K562 (cell line): ENCODE data around the gene FUT2.

Experiments
- CAMTA2 ChIP-seq: fragments of 250-450 bp; sonication (Bioruptor Pico); conservative IDR thresholded peaks from 2 replicates; pipeline ENCODE4 v1.5.1; 2022
- CTCF ChIP-seq, 3 experiments: IDR thresholded peaks in 2 of 3; conservative IDR thresholded peaks in 1 of 3; 2 replicates each; pipeline ENCODE4 v1.5.1; 2011 to 2012; ENCODE audit warnings: low read length in 3 of 3, mild to moderate bottlenecking in 3 of 3, control low read depth in 2 of 3, improper control_type of control experiment in 1 of 3, inconsistent platforms in 1 of 3, low read depth in 1 of 3, mixed read lengths in 1 of 3, moderate library complexity in 1 of 3; ENCODE audit not compliant: insufficient read depth in 2 of 3
- FOXA1 ChIP-seq: fragments of 450-650 bp; IDR thresholded peaks from 2 replicates; pipeline ENCODE4 v1.6.1; 2016; ENCODE audit warnings: mild to moderate bottlenecking, borderline replicate concordance
- FUS ChIP-seq: fragments of 200-400 bp; formaldehyde crosslinking; optimal IDR thresholded peaks from 2 replicates; pipeline ENCODE3; 2017; ENCODE audit warnings: low read depth, low read length
- KDM1A ChIP-seq, 2 experiments: fragments of 450-650 bp; IDR thresholded peaks; 2 replicates each; pipeline ENCODE4 v1.6.1; 2016; ENCODE audit warnings: mild to moderate bottlenecking in 2 of 2
- MAX ChIP-seq: sonication (generic); formaldehyde crosslinking; IDR thresholded peaks from 2 replicates; pipeline ENCODE4 v1.9.0; 2022; ENCODE audit warnings: mild to moderate bottlenecking, missing genetic modification reagents
- PKNOX1 ChIP-seq: fragments of 450-650 bp; IDR thresholded peaks from 2 replicates; pipeline ENCODE4 v1.6.1; 2016
- POLR2A ChIP-seq: fragments of 450-650 bp; conservative IDR thresholded peaks from 2 replicates; pipeline ENCODE4 v1.6.1; 2016
- POLR2AphosphoS5 ChIP-seq: IDR thresholded peaks from 2 replicates; pipeline ENCODE4 v1.6.1; 2011; ENCODE audit warnings: mild to moderate bottlenecking, low read depth, low read length, moderate library complexity; ENCODE audit not compliant: control insufficient read depth, insufficient read depth
- RNF2 ChIP-seq: sonication (generic); IDR thresholded peaks from 2 replicates; pipeline ENCODE4 v1.6.1; 2016
- ZFP36 ChIP-seq: fragments of 150-350 bp; IDR thresholded peaks from 2 replicates; pipeline ENCODE4 v1.6.1; 2018; ENCODE audit warnings: low read length, low read depth; ENCODE audit not compliant: partially characterized antibody

- TF ChIP-seq POLR2A: no peak
- no peak for TF ChIP-seq KDM1A (IDR thresholded peaks at IDR 0.05)
- TF ChIP-seq ZFP36: no peak
- no peak for TF ChIP-seq CAMTA2 (CRISPR knock-in tag)
- no peak for TF ChIP-seq PKNOX1
- no peak for TF ChIP-seq CTCF (IDR thresholded peaks at IDR 0.05 in 2 of 3, conservative IDR thresholded peaks at IDR 0.05 in 1 of 3; ENCODE audit: insufficient read depth in 2 of 3, low read depth in 1 of 3, low read length in 3 of 3)
- TF ChIP-seq FOXA1: no peak
- TF ChIP-seq MAX (CRISPR knock-in tag): no peak
- no peak for TF ChIP-seq RNF2
- TF ChIP-seq POLR2AphosphoS5: no peak
- no peak for TF ChIP-seq FUS
These were observed 12.4 kb upstream of the FUT2 start for GRCh38 chr19:48683349-48683748.
